OCI-LY1 (cell line): ENCODE results near the gene CCDC154.

ENCODE experiments used
- H2AFZ ChIP-seq: fragments of 200-600 bp; sonication (generic), shearing (Covaris generic); 2 replicates; pipeline ENCODE4 v1.6.0; 2014; ENCODE audit warnings: antibody characterized with exemption, mild to moderate bottlenecking, low read length
- H3F3A ChIP-seq: fragments of 200-600 bp; sonication (generic), shearing (Covaris generic); 2 replicates; pipeline ENCODE4 v1.6.0; 2014; ENCODE audit warnings: mild to moderate bottlenecking, antibody characterized with exemption, low read length, moderate library complexity; ENCODE audit not compliant: insufficient read depth
- H3K27ac ChIP-seq: fragments of 200-600 bp; sonication (generic); 2 replicates; pipeline ENCODE4 v1.5.1; 2014; ENCODE audit warnings: low read length, mixed run types, mild to moderate bottlenecking, low read depth; ENCODE audit not compliant: poor library complexity, severe bottlenecking
- H3K27me3 ChIP-seq: fragments of 200-600 bp; sonication (generic); 2 replicates; pipeline ENCODE4 v1.6.0; 2014; ENCODE audit warnings: antibody characterized with exemption, mild to moderate bottlenecking, low read length, moderate library complexity; ENCODE audit not compliant: insufficient read depth
- H3K36me3 ChIP-seq: fragments of 200-600 bp; sonication (generic); 2 replicates; pipeline ENCODE4 v1.6.1; 2014; ENCODE audit warnings: mild to moderate bottlenecking, antibody characterized with exemption, low read length, moderate library complexity, mixed read lengths; ENCODE audit not compliant: insufficient read depth
- H3K4me1 ChIP-seq: fragments of 200-600 bp; sonication (generic); 2 replicates; pipeline ENCODE4 v1.5.1; 2014; ENCODE audit warnings: mild to moderate bottlenecking, low read length, moderate library complexity; ENCODE audit not compliant: insufficient read depth, severe bottlenecking
- H3K4me2 ChIP-seq: fragments of 200-600 bp; sonication (generic), shearing (Covaris generic); 2 replicates; pipeline ENCODE4 v1.6.1; 2014; ENCODE audit warnings: low read length
- H3K4me3 ChIP-seq: fragments of 200-600 bp; sonication (generic); 2 replicates; pipeline ENCODE4 v1.5.1; 2014; ENCODE audit warnings: low read length, low read depth, mild to moderate bottlenecking, mixed read lengths; ENCODE audit not compliant: poor library complexity, severe bottlenecking
- H3K79me2 ChIP-seq: fragments of 200-600 bp; shearing (Covaris generic); 2 replicates; pipeline ENCODE4 v1.6.1; 2016; ENCODE audit warnings: mixed run types, low read length, mixed read lengths; ENCODE audit not compliant: insufficient read depth
- H3K9ac ChIP-seq: fragments of 200-600 bp; sonication (generic), shearing (Covaris generic); 2 replicates; pipeline ENCODE4 v1.6.1; 2014; ENCODE audit warnings: mild to moderate bottlenecking, low read length, mixed read lengths
- H3K9me2 ChIP-seq: fragments of 200-600 bp; sonication (generic), shearing (Covaris generic); 2 replicates; pipeline ENCODE4 v1.6.1; 2014; ENCODE audit warnings: low read depth, mild to moderate bottlenecking, low read length, mixed read lengths
- H3K9me3 ChIP-seq: fragments of 200-600 bp; shearing (Covaris generic); 2 replicates; pipeline ENCODE4 v1.6.1; 2014; ENCODE audit warnings: low read length, mixed read lengths
- H4K20me1 ChIP-seq: fragments of 200-600 bp; sonication (generic), shearing (Covaris generic); 2 replicates; pipeline ENCODE4 v1.6.0; 2016; ENCODE audit warnings: mild to moderate bottlenecking, low read length; ENCODE audit not compliant: insufficient read depth
- EZH2 ChIP-seq: fragments of 200-600 bp; sonication (generic), shearing (Covaris generic); IDR thresholded peaks from 2 replicates; pipeline ENCODE4 v1.8.0; 2017; ENCODE audit warnings: borderline replicate concordance, mixed run types, mild to moderate bottlenecking, antibody characterized with exemption, low read length, moderate library complexity, mixed read lengths
- TF ChIP-seq, protein P1 (sequence below): fragments of 200-600 bp; sonication (generic), shearing (Covaris generic); IDR thresholded peaks from 2 replicates; pipeline ENCODE4 v1.5.1; 2017; ENCODE audit warnings: mild to moderate bottlenecking, antibody characterized with exemption, low read length, moderate library complexity, mixed read lengths

Gene CCDC154

DNA sequence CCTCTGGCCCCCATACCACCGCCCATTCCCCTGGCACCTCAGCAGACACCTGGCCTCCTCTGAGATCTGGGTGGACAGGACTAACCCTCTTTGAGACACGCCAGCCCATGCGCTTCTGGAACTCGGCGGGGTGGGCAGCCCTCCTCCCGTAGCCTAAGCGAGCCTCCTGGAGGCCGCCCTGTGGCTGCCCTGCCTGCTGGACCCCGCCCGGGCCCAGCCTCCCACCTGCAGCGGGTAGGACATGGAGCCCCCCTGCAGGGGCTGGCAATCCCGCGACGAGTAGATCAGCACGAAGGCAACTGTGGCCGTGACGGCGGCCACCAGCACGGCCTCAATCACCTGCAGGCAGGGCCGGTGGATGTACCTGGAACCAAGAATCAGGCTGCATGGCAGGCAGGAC, 8.2 kb upstream of the CCDC154 start:
- H4K20me1 ChIP-seq = no peaks in the 10 kb centered on the region
- no peak overlapping the region for H3K9ac ChIP-seq
- no peak overlapping the region for H3K4me3 ChIP-seq
- TF ChIP-seq EZH2 = no peak
- TF ChIP-seq, protein P1, sequence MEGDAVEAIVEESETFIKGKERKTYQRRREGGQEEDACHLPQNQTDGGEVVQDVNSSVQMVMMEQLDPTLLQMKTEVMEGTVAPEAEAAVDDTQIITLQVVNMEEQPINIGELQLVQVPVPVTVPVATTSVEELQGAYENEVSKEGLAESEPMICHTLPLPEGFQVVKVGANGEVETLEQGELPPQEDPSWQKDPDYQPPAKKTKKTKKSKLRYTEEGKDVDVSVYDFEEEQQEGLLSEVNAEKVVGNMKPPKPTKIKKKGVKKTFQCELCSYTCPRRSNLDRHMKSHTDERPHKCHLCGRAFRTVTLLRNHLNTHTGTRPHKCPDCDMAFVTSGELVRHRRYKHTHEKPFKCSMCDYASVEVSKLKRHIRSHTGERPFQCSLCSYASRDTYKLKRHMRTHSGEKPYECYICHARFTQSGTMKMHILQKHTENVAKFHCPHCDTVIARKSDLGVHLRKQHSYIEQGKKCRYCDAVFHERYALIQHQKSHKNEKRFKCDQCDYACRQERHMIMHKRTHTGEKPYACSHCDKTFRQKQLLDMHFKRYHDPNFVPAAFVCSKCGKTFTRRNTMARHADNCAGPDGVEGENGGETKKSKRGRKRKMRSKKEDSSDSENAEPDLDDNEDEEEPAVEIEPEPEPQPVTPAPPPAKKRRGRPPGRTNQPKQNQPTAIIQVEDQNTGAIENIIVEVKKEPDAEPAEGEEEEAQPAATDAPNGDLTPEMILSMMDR = no peak
- H3K36me3 ChIP-seq = peaks cover 30% of the 10 kb centered on the region
- H2AFZ ChIP-seq = no peak overlapping the region
- no peaks in the 10 kb centered on the region for H3K79me2 ChIP-seq
- no peaks in the 10 kb centered on the region for H3K27me3 ChIP-seq
- H3K4me1 ChIP-seq = no peaks in the 10 kb centered on the region
- H3K27ac ChIP-seq = no peak overlapping the region
- H3K4me2 ChIP-seq = no peak overlapping the region
- H3K9me3 ChIP-seq = no peaks in the 10 kb centered on the region
- H3F3A ChIP-seq = no peaks in the 10 kb centered on the region
- no peaks in the 10 kb centered on the region for H3K9me2 ChIP-seq

DNA sequence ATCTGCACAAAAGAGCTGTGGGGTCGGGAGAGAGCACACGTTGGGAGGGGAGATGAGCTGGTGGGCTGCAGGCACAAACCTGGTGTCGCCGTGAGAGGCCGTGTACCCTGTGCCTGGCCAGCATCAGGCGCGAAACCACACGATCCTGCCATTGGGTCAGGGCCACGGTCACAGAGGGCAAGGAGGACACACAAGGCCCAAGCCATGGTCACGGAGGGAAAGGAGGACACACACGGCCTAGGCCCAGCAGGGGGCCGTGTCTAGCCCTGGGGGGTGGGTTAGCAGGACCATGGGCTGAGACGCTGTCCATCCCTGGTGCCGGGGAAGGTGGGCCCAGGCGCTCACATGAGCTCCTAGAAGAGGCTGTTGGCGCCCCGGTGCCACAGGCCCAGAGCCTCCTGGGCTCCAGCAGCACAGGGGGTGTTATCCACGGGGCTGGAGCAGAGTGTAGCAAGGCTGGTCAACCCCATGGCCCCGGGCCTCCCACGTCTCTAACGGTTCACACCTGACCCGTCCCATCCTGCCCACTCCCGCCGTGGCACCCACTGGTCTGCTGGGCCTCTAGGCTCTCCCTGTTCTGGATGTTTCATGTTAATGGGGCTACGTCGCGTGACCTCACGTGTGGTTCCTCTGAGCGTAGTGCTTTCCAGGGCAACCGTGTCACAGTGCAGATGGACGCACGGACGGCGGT, 7.5 kb upstream of the CCDC154 start:
- peaks cover 30% of the 10 kb centered on the region for H3K36me3 ChIP-seq
- no peak overlapping the region for H2AFZ ChIP-seq
- H4K20me1 ChIP-seq = no peaks in the 10 kb centered on the region
- H3K4me1 ChIP-seq = no peaks in the 10 kb centered on the region
- no peak overlapping the region for H3K9ac ChIP-seq
- no peaks in the 10 kb centered on the region for H3K27me3 ChIP-seq
- H3F3A ChIP-seq = no peaks in the 10 kb centered on the region
- H3K4me2 ChIP-seq = no peak overlapping the region
- no peaks in the 10 kb centered on the region for H3K79me2 ChIP-seq
- H3K4me3 ChIP-seq = no peak overlapping the region
- H3K27ac ChIP-seq = no peak overlapping the region
- TF ChIP-seq EZH2 = no peak
- TF ChIP-seq, protein P1 = no peak
- no peaks in the 10 kb centered on the region for H3K9me3 ChIP-seq
- H3K9me2 ChIP-seq = no peaks in the 10 kb centered on the region

GRCh38 chr16:1450841-1451240, 6.5 kb upstream of the CCDC154 start:
- Histone ChIP-seq H2AFZ (no peak overlapping the region), H3F3A (no peaks in the 10 kb centered on the region), H3K9me3 (no peaks in the 10 kb centered on the region), H3K27me3 (no peaks in the 10 kb centered on the region), H3K4me3 (no peak overlapping the region), H3K36me3 (peaks cover 37% of the 10 kb centered on the region), H3K4me2 (no peak overlapping the region), H3K4me1 (no peaks in the 10 kb centered on the region), H3K79me2 (no peaks in the 10 kb centered on the region), H4K20me1 (no peaks in the 10 kb centered on the region), H3K27ac (no peak overlapping the region), H3K9me2 (no peaks in the 10 kb centered on the region), H3K9ac (no peak overlapping the region)
- no peak for TF ChIP-seq EZH2
- TF ChIP-seq, protein P1 = no peak
